NK-92 treated with Interleukin-12 subunit alpha and Interleukin-12 subunit beta, amount 100 ng/mL, for 24 hours (cell line): ENCODE results near the gene FES.

Source experiments
- DNase-seq: peaks from one replicate; lab custom pipeline; 2025; lab: John Stamatoyannopoulos, UW

Gene FES

GRCh38 chr15:90876512-90877170, 7.7 kb upstream of the FES start:
- DNase-seq = no peak

GRCh38 chr15:90877315-90877714, 7.0 kb upstream of the FES start:
- no peak for DNase-seq

DNA sequence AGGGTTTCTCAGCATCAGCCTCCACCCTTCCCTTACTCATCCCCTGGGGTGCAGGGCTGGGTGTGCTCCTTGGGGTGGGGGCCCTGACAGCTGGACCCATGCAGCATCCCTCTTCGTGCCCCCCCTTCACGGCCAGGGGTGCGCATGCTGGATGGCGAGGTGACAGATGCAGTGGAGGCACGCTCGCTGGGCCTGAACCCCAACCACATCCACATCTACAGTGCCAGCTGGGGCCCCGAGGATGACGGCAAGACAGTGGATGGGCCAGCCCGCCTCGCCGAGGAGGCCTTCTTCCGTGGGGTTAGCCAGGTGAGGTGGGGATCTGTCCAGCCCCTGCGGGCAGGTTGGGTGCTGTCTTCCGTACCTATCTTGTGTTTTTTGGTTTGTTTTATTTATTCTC, 6.3 kb upstream of the FES start:
- DNase-seq = no peak

DNA sequence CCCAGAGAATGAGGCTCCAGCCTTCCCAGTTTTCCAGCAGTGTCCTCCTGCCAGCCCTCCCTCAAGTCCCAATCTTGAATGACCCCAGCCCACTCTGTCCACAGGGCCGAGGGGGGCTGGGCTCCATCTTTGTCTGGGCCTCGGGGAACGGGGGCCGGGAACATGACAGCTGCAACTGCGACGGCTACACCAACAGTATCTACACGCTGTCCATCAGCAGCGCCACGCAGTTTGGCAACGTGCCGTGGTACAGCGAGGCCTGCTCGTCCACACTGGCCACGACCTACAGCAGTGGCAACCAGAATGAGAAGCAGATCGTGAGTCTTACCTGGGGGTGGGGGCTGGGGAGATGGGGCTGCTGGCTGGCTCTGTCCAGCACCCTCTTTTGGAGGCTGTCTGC, 5.6 kb upstream of the FES start:
- DNase-seq = no peak

DNA sequence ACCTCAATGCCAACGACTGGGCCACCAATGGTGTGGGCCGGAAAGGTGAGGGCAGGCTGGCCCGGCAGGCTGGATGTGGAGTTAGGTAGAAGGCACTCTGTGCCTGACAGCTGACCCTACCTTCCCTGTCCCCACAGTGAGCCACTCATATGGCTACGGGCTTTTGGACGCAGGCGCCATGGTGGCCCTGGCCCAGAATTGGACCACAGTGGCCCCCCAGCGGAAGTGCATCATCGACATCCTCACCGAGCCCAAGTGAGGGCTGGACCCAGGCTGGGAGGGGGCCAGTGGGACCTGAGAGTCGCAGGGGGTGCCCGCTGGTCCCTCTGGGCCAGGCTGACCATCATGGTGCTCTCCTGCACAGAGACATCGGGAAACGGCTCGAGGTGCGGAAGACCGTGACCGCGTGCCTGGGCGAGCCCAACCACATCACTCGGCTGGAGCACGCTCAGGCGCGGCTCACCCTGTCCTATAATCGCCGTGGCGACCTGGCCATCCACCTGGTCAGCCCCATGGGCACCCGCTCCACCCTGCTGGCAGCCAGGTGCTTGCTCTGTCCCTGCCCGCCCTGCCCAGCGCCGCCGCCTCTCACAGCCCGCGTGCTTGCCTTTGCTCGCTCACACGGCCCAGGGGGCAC, 4.5 kb upstream of the FES start:
- DNase-seq = no peak

- DNase-seq = no peak
These were observed 3.7 kb upstream of the FES start for GRCh38 chr15:90880381-90881145.

GRCh38 chr15:90881181-90881977, 2.9 kb upstream of the FES start:
- no peak for DNase-seq

GRCh38 chr15:90881978-90882721, 2.2 kb upstream of the FES start:
- DNase-seq = no peak

DNA sequence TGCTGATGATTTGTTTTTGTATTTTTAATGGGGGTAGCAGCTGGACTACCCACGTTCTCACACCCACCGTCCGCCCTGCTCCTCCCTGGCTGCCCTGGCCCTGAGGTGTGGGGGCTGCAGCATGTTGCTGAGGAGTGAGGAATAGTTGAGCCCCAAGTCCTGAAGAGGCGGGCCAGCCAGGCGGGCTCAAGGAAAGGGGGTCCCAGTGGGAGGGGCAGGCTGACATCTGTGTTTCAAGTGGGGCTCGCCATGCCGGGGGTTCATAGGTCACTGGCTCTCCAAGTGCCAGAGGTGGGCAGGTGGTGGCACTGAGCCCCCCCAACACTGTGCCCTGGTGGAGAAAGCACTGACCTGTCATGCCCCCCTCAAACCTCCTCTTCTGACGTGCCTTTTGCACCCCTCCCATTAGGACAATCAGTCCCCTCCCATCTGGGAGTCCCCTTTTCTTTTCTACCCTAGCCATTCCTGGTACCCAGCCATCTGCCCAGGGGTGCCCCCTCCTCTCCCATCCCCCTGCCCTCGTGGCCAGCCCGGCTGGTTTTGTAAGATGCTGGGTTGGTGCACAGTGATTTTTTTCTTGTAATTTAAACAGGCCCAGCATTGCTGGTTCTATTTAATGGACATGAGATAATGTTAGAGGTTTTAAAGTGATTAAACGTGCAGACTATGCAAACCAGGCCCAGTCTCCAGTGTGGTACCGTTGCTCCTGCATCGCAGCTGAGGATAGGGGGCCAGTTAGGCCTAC, 1.4 kb upstream of the FES start:
- DNase-seq = no peak

DNA sequence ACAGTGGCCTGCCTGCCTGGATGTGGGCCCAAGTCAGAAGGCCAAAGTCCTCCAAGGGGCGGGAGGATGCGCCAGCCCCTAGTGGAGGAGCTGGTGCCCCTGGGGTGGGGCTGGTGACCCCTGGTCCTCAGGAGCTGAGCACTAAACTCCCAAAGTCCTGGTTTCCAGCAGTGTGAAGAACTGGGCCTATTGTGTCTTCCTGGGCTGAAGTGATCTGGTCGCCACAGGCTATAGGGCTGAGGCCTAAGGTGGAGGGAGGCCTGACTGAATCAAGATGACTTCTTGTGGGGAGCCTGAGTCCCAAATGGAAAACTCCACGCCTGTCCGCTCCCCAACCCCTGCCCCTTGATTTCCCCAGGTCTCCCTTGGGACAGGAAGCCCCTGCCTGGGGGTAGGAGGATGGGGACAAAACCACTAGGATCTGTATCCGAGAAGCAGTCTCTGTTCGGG, 753 bp upstream of the FES start:
- DNase-seq = no peak

DNA sequence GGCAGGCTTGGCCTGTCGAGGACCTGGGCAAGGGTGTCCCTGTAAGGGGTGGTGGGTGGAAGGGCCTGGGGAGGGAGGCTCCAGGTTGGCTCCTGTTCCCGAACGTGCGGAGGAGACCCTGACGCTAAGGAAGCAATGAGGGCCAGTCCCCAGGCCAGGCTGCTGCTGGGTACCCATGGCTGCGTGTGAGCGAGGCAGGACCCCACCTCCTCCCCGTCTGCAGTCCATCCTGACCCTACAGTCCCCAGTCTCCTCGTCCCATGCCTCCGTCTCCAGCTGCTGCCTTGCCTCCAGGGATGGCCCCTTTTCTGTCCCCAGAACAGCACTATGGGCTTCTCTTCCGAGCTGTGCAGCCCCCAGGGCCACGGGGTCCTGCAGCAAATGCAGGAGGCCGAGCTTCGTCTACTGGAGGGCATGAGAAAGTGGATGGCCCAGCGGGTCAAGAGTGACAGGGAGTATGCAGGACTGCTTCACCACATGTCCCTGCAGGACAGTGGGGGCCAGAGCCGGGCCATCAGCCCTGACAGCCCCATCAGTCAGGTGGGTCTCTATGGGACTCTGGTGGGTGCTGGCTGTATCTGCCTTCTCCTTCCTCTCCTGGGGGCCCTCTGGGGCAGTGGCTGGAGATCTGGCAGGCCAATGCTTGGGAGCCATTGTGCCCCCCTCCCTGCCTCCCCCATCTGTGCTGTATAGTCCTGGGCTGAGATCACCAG, 571 bp downstream of the FES start:
- DNase-seq = no peak

DNA sequence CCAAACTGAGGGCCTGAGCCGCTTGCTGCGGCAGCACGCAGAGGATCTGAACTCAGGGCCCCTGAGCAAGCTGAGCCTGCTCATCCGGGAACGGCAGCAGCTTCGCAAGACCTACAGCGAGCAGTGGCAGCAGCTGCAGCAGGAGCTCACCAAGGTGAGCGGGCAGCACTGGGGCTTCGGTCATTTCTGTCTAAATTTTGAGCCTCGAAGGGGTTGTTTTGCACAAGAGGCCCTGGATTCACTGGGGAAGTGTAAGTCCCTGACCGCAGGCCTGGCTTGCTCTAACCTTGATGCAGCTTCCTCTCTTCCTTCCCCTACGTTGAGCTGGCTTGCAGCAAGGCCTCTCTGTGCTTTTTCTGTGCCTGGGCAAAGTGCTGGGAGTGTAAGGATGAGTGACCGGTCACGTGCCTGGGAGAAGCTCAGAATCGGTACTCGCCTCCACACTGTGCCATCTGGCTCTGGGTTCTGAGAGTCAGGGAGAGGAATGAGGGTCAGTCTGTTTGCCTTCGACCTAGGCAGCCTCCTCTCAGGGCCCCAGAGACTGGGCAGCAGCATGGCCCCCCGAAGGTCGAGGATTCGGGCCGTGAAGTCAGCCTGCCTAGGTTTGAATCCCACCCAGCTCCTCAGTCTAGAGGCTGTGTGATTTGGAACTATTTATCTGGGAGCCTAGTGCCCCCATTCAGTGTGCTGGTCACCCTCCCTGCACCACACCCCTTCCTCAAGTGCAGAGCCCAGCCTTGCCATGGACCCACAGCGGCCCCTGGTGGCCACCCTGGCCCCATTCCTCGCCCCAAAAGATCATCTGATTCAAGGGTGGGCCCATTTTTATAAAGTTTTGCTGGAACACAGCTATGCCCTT, 1.4 kb downstream of the FES start:
- peak; percentile 38 for DNase-seq

GRCh38 chr15:90886291-90886614, 1.9 kb downstream of the FES start:
- DNase-seq = no peak

GRCh38 chr15:90887037-90887481, 2.8 kb downstream of the FES start:
- no peak for DNase-seq

DNA sequence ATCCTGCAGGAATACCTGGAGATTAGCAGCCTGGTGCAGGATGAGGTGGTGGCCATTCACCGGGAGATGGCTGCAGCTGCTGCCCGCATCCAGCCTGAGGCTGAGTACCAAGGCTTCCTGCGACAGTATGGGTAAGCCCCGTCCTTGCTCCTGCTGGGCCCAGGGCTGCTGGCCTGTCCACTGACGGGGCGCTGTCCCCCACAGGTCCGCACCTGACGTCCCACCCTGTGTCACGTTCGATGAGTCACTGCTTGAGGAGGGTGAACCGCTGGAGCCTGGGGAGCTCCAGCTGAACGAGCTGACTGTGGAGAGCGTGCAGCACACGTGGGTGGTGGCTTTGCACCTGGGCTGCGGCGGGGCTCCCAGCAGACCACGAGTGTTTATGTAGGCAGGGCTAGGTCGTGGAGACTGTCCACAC, 5.0 kb downstream of the FES start:
- DNase-seq = peak; percentile 20

- no peak for DNase-seq
These were observed 5.6 kb downstream of the FES start for GRCh38 chr15:90889736-90890456.

DNA sequence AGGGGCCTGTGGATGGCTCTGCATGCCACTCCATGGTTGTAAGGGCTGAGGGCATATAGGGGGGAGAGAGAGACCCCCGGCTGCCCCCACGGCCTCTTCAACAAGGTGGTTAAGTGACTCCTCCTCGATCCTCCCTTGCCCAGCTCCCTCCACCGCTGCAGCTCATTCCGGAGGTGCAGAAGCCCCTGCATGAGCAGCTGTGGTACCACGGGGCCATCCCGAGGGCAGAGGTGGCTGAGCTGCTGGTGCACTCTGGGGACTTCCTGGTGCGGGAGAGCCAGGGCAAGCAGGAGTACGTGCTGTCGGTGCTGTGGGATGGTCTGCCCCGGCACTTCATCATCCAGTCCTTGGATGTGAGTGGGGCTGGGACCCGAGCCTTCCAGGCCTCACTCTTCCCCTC, 6.5 kb downstream of the FES start:
- no peak for DNase-seq

DNA sequence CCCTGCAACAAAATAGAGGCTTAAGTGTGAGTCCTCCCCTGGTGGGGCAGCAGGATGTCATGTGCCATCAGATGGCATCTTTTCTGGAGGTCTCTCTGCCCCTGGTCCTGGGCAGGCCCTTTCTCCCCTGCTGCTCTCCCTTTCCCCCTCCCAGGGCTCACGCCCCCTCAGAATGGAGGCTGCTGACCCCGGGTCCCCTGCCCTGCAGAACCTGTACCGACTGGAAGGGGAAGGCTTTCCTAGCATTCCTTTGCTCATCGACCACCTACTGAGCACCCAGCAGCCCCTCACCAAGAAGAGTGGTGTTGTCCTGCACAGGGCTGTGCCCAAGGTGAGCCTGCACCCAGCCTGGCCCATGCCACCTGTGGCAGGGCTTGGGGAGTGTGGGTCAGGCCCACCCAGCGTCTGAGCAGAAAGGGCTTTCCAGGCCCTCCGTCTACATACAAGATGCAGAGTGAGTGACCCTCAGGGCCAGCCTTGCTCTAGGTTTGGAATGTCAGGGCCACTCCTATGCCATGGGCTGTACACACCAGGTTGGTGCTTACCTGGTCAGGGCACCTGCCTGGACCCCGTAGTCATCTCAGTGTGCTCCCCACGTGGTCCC, 7.1 kb downstream of the FES start:
- DNase-seq = no peak
